ENCODE data around the gene C17orf114.
"Not testable (repeated sequence)": the region's sequence is repeated elsewhere in the genome, so short reads cannot be mapped to it uniquely, and the experiment has no call there.

The C17orf114 gene

DNA sequence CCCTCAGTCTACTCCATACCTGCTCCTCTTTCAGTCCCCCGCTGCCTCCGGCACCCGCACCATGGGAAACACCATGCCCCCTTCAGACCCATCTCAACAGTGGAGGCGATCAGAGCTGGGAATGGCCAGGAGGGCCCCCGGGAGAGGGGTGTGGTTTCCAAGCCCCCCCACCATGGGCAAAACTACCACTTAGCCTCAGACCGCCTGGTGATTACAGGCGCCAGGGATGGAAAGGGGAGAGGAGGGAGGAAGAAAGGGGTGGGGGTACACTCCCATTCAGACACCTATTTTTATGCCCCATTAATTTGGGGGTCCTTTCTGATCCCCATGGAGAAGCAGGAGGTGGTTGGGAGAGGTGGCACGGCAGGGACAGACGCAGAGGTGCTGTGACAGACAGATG lies at the start of gene C17orf114:
TSS of gene C17orf114 (minus strand) at position 101 of the 400 bp plus-strand sequence.
- DNase-seq, result no peak

DNA sequence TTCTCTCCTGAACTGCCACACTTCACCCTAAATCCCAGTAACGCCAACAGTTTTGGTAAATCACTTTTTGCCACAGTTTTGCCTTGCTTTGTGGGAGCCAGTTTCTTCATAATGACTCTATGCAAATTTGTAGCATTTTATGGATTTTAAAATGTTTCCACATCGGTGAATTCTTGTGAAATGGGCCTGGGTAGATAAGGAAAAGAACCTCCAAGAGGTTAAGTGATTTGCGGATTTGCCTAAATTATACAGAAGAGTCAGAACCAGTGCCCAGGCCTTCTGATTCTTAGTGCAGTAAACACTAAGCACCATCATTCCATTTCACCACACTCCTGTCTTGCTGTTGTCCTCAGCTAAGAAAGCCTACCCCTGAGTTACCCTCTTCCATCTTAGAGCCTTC lies 49.0 kb upstream of the C17orf114 start:
- no peak for DNase-seq

DNA sequence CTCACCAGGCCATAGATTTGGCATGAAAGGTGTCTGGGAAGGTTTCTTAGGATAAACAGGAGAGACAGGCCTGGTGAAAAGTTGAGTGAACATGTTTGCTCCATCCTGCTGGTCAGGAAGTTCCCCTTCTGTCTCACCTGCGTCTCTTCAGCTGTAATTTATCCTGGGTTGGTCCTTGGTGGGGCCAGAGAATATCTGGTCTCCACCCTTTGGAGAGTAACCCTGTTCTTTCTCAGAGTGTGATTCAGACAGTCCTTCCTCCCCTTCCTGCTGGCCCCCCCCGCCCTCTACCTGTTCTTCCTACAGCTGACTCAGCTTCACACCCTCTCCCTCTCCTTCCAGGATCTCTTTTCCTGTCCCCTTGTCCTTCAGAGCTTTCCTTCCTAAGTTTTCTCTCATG lies 48.1 kb upstream of the C17orf114 start:
- no peak for DNase-seq

DNA sequence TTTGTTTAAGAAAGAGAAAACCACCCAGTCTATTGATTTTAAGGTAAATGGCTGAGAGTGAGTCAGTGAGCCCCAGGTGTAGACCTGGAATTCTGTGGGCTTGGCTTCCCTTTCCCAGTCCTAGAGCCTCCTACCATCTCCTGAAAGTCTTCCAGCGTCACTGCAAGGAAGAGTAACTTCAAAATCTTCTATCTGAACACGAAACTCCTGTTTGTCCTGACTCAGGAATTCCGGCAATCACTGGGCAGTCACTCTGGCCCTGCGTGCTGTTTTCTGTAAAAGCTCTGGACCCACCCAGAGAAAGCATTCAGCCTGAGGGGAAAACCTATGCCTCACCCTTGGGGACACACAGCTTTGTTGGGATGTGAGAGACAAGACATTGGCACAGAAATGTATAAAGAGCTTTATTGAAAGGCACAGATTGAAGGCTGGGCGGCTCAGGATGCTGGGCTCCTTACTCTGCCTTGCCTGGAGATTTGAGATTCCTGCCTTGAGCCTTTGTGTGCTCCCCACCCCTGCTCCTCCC lies 46.9 kb upstream of the C17orf114 start:
- no peak for DNase-seq

DNA sequence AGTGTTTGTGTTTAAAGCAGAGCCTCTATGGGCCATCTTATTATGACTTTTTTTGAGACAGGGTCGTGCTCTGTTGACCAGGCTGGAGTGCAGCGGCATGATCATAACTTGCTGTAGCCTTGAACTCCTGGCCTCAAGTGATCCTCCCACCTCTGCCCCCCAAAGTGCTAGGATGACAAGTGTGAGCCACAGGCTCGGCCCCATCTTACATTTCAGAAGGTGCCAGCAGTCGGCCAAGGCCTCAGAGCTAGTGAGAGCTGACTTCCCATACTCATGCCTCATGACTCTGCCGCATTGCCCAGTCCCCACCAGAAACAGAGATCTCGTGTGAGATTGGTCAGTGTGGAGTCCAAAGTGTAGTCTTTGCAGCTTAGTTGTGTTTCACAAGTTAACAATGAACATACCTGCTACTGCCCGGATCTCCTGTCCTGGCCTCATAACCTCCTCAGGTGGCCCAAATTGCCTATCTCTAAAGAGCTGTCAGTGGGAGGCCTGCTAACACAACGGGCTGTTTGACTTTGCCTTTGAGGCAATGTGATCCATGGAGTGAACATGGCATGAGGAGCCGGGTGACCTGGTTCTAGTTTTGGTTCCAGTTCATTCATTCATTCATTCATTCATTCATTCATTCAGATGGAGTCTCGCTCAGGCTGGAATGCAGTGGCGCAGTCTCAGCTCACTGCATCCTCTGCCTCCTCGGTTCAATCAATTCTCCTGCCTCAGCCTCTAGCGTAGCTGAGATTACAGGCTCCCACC lies 44.7 kb upstream of the C17orf114 start:
- no peak for DNase-seq

DNA sequence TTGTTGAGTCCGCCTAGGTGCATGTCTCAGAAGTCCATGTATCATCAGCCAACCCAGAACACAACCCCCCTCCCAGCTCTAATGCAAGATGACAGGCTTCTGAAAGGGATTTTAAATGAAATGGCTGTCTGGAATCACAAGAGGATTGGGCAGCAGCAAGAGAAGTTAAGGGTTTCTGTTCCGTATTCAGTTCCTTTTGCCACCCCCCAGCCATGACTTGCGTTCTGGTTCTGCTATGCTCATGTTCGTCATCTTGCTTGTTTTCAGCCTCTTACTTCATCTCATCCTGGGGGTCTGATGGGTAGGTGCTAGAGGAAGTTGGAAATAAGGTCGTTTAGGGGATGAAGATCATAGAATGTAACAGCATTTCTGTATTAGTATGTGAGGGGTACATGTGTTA lies 43.0 kb upstream of the C17orf114 start:
- DNase-seq, result no peak

DNA sequence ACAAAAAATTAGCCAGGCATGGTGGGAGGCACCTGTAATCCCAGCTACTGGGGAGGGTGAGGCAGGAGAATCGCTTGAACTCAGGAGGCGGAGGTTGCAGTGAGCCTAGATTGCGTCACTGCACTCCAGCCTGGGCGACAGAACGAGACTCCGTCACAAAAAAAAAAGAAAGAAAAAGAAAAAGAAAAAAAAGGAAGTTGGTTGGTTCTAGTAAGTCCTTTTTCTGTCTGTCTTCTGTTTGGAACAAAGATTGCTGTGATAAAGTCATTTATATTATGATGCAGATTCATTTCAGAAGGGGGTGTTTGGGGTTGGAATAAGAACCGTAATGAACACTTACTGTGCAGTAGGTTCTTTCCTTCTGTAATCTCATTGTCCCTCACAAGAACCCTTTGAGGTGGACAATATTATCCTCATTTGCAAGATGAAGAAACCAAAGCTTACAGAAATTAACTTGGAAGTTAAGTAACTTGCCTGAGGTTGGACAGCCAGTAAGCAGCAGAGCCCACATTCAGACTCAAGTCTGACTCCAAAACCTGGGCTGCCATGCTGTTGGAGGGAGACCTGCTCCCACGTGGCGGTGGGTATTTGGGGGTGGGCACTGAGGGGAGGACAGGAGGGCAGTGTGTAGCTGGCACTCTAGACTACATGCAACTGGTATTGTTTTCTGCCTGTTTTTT lies 41.3 kb upstream of the C17orf114 start:
- DNase-seq, result no peak

DNA sequence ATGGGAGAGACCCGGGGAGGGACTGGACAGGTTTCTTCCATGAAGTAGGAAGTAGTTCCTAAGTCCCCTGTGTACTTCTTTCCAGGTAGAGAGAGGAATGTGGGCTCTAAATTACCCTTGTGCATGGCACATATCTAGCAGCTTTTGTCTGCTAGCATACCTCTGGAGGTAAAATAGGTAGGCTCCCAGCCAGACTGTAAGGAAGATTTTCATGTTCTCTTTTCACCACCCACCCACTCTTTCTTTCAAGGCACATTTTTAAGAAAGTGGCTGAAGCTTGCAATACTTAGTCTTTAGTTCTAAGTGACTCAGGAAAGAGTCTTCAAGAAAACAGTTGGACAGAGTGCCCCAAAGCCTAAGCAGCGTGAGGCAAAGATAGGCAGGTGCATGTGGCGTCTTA lies 40.2 kb upstream of the C17orf114 start:
- DNase-seq, result no peak

DNA sequence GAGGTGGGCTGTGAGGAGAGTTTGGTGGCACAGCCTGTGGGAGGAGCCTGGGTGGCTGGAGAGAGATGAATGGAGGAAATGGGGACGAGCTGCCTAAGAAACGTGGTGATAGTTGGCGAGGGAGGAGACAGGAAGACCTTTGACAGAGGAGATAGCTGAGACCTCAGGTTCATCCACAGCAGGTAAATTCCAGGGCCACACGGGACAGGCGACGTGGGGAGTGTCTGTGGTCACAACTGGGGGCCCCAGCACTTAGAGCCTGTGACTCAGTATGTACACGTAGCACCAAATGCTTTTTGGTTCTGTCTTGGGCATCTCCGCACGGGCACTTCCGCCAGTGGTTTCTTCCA lies 38.7 kb upstream of the C17orf114 start:
- DNase-seq, result no peak

DNA sequence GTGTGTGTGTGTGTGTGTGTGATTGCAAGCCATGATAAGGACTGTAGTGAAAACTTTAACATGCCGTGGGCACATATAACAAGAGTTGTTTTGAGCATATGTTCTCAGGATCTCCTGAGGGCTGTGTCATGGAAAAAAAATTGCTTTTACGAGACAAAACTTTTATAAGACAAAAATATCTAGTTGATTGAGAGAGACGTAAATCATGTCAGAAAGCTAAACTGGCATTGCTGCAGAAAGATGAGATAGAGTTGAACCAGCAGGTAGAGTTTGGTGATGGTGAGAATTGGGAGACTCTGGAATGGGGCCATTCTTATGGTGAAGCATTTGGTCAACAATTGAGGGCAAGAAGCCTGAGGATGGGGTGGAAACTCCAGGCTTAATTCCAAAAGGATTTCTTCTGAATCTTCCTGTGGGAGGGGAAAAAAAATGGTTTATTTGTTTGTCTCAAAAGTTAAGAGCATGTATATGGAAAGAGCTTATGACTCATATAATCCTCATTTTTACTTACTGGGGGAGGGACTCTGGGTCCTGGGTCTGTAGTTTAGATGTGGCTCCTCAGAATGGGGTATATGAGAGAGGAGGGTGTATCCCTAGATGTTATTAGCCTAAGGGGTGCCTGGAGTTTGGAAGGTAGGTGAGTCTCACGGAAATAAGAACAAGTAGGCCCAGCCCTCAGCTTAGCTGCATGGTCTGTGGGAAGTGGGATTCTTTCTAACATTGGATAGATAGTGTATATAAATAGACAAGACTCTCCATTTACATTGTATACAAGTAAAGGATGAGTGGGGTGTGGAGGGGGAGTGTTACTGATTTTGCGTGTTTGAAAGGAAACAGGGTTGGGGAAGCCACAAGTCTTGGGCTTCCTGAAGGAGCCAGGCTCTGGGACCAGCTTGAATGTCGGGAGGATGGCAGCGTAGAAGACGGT lies 38.1 kb upstream of the C17orf114 start:
- DNase-seq, result no peak

DNA sequence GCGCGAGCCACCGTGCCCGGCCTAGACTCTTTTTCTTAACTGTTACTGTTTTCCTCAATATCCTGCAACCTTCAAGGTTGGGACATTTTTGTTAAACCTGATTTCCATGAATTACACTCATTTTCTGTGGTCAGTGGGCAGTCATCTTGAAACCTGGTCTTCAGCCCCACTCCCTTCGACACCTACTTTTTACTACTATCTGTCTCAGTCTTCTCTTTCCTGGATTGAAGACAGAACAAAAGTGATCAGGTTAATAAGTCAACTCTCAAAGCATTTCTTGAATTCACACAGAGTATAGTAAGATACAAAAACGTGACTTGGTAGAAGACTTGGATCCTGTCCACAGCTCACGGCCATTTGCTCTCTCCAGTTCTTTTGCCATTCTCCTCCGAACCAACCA lies 37.1 kb upstream of the C17orf114 start:
- DNase-seq, result no peak

DNA sequence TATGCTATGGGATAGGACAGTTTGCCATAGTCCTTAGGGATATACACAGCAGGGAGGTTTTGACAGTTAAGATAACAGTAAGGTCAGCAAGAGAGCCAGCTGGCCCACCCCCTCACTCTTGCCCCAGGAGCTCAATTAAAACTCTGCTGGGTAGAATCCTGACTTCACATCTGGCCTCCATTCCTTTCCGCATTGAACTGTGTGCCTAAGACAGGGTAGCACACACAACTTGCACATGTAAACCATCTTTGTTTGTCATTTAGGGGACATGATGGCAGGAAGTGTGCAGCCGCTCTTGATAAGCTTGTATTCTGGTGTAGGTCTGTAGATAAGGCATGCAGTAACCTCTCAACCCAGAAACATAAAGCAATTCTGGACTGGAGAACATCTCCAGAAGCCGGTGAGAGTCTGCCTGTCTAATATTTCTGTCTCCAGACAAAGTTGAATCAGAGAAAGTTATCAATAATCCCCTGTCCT lies 36.2 kb upstream of the C17orf114 start:
- DNase-seq, result no peak

DNA sequence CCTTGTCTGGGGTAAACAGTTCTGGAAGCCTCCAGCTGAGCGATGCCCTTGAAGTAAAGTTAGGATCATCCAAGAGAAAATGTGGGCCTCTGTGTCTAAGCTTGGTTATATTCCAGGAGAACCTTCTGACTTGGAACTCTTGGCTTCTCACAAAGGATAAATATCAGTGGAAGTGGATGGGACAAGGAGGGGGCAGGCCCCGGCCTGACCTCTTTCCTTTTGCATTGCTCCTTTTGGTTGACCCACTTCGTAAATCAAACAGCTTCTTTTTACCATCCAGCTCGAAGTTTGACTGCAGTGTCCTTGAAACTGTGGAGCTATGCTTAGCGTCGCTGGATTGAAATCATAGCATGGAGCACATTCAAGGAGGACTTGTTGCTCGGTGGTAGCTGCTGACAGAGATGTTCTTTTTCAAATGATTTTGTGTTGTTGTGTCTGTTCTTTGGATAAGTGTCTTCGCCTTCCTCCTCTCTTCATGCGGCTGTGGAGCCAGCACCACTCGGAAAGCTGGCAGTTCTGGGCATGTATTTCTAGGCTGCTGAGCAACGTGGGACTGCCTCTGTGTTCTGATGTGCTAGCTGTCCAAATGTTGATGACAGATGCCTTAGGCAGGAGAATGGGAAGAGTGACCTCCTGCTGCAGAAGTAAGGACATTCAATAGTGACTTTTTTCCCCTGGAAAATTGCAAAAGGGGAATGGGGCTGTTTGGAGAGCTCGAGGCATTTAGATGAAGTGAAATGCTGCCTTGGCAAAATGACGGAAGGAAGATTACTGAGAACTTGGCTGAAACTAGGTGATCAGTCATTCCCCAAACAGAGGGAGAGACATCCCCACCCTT lies 35.6 kb upstream of the C17orf114 start:
- DNase-seq, result no peak

DNA sequence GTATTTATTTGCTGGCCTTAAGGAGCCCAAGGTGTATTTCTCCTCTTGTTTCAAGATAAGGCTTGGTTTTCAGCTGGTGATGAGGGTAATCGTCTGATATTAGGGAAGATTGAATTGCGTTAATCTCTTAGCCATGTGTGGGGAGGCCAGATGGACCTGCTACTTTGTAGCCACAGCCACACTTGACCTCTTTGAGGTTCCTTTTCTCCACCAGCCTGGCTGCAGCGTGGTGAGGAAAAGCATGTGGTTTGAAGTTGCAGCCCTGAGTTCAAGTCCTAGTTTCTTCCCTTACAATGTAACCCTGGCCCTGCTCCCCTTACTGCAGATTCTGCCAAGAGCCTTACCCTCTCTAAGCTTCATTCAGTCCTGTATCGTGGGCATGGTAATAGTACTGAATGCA lies 34.1 kb upstream of the C17orf114 start:
- no peak for DNase-seq

DNA sequence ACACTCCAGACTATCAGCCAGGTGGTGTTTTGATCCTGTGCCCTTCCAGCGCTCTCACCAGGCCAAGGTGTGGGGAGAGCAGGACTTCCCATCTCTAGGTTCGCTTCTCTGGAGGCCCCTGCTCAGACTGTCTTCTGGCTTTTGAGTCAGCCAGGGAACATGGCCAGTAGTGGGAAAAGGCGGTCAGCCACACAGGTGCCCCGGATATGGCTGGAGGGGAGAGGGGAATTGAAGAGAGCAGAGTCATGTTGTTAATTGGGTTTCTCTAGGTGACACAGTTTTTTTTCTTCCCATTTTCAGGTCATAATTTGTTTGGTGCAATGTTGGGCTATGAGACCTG lies 32.5 kb upstream of the C17orf114 start:
- DNase-seq, result no peak

DNA sequence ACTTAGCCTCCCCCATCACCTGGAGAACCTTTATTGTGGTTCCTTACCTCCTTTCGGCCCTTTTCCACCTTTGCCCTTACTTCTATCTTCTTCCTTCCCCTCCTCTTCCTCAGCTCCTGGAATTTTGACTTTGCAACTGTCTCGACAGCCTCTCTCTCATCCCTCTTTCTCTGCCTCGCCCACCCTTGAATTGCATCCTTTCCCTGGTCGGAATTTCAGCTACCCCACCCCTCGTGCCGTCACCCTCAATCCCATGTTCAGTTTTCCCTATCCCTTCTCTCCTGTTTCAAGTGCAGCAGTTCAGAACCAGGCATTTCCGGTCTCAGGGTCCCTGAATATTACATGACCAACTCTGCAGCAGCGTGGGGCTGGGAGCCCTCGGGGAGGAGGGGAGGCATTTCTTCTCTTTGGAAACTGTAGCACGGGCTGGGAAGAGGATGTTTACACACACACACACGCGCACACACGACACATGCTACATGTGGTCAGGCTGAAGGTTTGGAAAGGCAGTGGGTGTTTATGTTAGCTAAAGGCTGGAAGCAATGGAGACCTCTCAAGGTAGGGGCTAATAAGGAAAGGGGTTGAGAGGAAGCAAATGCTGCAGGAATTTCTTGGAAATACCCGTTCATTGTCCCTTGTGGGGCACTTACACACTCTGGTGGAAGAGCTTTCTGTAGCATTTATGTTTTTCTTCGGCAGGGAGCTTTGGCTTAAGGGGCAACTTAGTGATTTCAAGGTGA lies 32.0 kb upstream of the C17orf114 start:
- peak; percentile 38 for DNase-seq

DNA sequence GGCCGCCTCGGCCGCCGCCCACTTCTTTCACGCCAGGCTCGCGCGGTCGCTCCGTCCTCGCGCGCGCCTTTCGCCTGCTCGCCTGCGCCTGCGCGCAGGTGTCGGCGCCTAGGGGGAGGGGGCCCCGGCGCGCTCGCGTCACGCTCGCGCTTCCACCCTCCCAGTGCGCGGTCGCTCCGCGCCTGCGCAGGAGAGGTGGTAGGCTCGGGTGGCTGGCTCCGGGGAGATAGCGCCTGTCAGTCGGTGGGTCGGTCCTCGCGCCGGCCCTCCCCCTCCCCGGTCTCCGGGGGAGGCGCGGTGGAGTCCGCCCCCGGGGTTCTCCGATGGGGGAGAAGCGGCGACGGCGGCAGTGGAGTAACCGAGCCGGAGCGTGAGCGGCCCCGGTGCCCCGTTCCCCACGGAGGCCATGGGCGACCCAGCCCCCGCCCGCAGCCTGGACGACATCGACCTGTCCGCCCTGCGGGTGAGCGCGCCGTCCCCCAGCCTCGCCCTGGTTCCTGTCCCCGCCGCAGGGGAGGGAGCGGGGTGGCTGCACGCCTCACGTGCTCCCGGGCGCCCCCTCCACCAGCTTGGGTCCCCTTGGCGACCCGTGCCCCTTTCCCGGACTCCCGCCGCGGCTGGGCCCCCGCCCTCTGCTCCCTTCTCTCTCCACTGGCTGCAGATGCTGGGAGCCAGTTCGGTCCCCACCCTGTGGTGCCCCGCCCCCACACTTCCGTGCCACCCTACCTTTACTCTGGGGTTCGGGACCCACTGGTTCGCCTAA lies 31.2 kb upstream of the C17orf114 start, which contains the start of gene MINK1:
TSS of gene MINK1 (plus strand) at position 163 of the 763 bp plus-strand sequence. CDS start at position 407, 244 bp downstream.
- peak; percentile 94 for DNase-seq

DNA sequence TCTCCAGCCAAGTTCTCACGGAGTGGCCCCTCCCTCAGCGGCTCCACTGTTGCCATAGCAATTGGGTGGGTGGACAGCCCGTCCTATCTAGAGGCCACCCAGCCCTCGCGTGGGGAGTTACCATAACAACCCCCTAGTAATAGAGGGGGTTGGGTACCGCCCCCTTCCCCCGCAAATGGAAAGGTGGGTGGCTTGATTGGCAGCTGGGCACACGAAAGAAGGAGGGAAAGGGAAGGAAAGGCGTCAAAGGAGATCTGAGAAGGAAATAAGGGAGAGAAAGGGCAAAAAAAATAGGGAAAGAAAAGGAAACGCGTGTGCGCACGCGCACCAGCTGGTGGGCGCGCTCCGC lies 30.7 kb upstream of the C17orf114 start:
- DNase-seq, result not testable (repeated sequence)

DNA sequence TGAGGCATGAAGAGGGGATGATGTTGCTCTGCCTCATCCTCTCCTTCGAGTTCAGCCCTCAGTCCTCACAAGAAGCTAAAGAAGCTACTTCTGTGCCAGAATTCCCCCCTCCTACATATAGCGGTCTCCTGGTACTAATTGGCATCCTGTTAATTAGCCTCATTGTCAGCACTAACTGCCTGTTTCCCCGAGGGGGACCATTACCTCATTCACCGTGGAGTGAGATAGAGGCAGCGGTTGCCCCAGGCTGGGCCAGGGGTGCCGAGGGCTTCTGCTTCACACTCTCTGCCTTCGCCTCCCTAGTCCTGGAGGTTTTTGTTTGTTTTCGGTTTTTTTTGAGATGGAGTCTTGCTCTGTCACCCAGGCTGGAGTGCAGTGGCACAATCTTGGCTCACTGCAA lies 25.3 kb upstream of the C17orf114 start:
- DNase-seq, result no peak

DNA sequence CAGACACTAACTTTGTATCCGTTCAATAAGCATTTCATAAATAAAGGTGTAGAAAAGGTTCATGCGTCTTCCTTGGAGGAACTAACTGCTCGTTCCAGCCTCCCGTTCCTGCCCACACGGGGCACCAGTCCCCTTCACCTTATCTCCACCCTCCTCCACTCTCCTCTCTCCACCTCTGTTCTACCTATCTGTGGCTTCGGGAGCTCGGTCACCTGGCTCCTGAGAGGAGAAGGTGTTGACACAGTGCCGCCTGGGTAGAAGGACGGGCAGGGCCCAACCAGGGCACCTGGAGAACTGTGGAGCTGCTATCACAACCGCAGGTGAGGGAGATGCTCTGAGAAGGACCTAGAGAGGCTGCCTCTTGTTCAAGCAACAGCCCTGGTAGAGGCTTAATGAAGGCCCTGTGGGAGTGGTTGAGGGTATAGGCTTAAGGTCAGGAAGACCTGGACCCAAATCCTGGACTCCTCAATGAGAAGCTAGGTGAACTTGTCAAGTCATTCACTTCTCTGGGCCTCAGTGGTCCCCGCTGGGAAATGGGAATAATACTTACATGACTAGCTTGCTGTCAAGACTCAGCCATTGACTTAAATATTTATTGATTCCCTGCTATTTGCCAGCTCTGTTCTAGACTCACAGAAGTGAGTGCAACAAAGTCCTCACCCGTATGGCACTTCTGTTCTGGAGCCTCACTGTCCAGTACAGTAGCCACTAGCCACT lies 21.4 kb upstream of the C17orf114 start:
- no peak for DNase-seq

Measured in skin of body (tissue), 1 donor.